Urothelium cell line (cell line): ENCODE results near the gene TMPRSS11B.
"Not testable (repeated sequence)": the region's sequence is repeated elsewhere in the genome, so short reads cannot be mapped to it uniquely, and the experiment has no call there.

ENCODE experiments used
- DNase-seq: peaks from one replicate; pipeline ENCODE4 v3.0.0; 2011; ENCODE audit warnings: low spot score, mixed read lengths
- FAIRE-seq: peaks from 2 replicates; lab custom pipeline; 2011; peaks lifted over from hg19 to GRCh38; lab: Jason Lieb, UNC

Gene TMPRSS11B

DNA sequence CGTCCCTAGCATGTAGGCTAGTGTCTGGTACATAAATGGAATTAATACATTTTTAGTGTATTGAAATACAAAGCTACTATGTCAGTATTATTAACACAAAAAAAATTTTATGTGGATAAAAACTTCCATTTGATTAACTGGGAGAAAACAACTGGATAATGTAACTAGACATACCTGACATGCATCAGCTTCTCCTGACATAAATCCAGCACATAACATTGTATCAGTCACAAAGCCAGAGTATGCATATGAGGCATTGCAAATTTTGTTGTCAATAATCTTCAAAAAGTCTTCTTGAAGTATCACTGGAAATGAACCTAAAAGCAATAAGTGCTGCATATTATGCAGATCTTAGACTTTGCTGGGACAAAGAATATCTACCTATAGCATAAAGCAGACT lies 16.9 kb downstream of the TMPRSS11B start:
- DNase-seq (no peak), FAIRE-seq (no peak)

- FAIRE-seq: no peak
- peak; percentile 6 for DNase-seq
Observed at GRCh38 chr4:68218044-68218443, 27.4 kb downstream of the TMPRSS11B start.

- DNase-seq (no peak), FAIRE-seq (no peak)
Observed at GRCh38 chr4:68216501-68216900, 29.0 kb downstream of the TMPRSS11B start.

GRCh38 chr4:68209003-68209402 lies 36.5 kb downstream of the TMPRSS11B start:
- FAIRE-seq (no peak), DNase-seq (no peak)

DNA sequence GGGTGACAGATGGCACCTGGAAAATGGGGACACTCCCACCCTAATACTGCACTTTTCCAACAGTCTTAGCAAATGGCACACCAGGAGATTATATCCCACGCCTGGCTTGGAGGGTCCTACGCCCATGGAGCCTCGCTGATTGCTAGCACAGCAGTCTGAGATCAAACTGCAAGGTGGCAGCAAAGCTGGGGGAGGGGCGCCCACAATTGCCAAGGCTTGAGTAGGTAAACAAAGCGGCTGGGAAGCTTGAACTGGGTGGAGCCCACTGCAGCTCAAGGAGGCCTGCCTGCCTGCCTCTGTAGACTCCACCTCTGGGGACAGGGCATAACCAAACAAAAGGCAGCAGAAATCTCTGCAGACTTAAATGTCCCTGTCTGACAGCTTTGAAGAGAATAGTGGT lies 51.2 kb downstream of the TMPRSS11B start:
- not testable (repeated sequence) for FAIRE-seq

DNA sequence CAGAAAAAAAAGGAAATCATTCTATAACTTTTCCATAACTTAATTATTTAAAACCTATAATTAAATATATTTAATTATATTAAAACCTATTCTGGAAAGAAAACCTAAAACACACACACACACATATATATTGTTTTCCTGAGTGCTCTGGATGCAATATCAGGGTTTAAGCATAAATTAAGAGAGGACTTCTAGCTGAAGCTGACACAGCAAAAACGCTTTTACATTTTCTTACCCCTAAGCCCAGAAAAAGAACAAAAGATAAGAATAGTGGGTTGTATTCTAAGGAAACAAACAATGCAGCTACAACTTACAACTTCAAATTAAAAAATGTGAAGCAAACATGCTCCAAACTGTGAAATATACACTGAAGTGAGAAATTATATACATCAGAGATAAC lies 52.3 kb downstream of the TMPRSS11B start:
- FAIRE-seq (no peak), DNase-seq (no peak)

More for the DNA sequence above, 51.2 kb downstream of the TMPRSS11B start:
- DNase-seq: not testable (repeated sequence)

DNA sequence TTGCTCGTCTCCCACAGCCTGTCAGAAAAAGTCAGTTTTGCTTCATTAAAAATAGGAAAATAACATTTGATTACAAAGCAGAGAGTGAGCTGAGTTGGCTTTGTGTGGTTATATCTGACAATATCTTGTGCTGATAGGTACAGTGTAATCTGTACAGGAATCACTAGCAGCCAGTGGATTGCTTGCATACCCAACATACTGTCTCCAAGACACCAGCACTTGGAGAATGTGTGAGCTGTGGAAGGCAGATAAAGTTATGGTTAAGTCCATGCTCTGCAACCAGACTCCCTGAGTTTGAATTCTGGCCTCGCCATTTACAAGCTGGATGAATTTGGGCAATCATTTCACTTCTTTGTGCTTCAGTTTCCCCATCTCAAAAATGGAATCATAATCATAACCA lies 58.3 kb downstream of the TMPRSS11B start:
- DNase-seq (no peak), FAIRE-seq (peak; percentile 70)

DNA sequence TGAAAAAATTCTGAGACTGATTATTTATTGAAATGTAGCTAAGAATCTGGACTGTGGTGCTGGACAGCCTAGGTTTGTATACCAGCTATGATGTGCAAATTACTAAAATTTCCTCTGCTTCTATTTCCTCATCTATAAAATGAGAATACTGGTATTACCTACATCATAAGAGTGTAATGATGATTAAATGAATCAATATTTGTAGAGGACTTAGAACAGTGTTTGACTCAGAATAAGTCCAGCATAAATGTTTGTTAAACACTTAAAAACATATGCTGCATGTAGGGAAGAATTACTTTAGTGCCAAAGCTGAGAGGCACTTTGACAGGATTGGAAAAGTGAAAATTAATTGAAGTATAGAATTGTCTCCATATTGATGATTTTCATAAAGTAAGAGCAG lies 60.6 kb downstream of the TMPRSS11B start:
- FAIRE-seq (no peak), DNase-seq (no peak)

DNA sequence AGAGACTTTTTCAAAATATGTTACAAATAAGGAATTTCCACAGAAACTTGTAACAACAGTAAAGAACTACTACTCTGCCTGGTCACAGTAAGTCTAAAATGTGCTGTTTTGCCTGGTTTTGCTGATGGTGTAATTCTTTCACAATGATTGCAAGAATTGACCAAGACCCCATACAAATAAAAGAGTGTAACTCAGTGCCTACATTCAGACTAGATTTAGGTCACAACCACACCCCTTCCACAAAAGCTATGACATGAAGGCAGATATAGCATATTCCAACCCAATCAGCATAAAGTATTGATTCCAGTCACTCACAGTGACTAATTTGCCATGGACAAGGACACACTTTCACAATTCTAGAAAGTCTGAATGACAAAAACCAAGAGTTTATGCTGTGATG lies 62.1 kb downstream of the TMPRSS11B start:
- no peak for FAIRE-seq

DNA sequence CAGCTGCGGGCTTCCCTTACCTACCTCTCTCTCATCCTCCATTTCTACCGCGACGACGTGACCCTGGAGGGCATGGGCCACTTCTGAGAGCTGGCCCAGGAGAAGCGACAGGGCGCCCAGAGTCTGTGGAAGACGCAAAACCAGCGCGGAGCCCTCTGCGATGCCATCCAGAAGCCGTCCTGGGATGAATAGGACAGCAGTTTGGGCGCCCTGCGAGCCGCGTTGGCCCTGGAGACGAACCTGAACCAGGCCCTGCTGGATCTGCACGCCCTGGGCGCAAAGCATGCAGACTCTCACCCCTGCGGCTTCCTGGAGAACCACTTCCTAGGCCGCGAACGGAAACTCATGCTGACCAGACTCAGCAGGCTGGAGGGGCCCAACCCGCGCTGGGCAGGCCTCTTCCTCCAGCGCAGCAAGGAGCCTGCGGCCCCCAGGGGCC lies 63.1 kb downstream of the TMPRSS11B start:
- no peak for DNase-seq
- no peak for FAIRE-seq

More for the DNA sequence above, 62.1 kb downstream of the TMPRSS11B start:
- no peak for DNase-seq

DNA sequence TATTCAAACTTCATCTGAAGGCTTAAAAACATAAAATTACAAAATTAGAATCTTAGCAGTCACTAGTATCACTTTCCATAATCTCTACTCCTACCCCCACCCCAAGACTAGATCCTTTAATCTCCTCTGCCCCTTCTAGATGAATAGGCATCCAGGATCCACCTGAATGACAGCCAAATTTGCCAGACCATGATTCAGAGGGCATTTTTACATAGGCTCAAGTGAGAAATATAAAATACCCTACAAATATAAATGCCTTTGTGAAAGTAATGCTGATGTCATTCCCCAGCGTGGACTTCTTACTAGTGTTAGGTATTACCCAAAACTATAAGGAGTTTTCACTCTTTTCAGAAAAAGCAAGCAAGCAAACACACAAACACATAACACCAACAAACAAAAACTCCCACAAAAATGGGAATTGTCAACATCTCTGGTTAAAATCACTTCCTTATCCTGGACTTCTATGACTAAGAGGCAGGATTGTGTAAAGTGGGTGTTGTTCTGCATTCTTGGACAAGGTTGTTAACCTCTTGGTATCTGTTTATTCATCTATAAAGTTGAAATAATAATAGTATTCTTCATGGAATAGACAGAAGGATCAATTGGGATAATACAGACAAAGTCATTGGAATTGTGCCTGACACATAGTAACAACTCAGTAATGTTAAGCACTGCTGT lies 64.5 kb downstream of the TMPRSS11B start:
- FAIRE-seq: no peak
- no peak for DNase-seq

DNA sequence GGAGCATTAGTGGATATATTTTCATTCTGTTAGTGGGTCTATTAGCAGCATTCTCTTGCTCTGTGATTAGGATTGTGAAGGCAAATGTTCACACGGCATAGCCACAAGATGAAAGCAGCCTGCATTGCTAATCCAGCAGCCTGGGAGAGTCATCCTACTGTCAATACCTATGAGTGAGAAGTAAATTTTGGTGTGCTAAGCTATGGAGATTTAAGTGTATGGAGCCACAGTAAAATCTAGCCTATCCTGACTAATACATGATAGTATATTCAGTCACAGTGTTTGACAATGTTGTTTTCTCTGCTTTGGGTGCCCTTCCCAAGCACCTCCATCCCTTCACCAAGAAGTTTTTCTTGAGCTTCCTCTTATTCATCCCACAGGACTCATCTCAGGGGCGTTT lies 68.6 kb downstream of the TMPRSS11B start:
- DNase-seq: no peak
- FAIRE-seq: no peak
